ENCODE data around the gene TENM4.

TENM4 gene

GRCh38 chr11:79418241-79418640 is 22.6 kb downstream of the TENM4 start:
- no peak for DNase-seq (ENCODE audit: low spot score)

DNA sequence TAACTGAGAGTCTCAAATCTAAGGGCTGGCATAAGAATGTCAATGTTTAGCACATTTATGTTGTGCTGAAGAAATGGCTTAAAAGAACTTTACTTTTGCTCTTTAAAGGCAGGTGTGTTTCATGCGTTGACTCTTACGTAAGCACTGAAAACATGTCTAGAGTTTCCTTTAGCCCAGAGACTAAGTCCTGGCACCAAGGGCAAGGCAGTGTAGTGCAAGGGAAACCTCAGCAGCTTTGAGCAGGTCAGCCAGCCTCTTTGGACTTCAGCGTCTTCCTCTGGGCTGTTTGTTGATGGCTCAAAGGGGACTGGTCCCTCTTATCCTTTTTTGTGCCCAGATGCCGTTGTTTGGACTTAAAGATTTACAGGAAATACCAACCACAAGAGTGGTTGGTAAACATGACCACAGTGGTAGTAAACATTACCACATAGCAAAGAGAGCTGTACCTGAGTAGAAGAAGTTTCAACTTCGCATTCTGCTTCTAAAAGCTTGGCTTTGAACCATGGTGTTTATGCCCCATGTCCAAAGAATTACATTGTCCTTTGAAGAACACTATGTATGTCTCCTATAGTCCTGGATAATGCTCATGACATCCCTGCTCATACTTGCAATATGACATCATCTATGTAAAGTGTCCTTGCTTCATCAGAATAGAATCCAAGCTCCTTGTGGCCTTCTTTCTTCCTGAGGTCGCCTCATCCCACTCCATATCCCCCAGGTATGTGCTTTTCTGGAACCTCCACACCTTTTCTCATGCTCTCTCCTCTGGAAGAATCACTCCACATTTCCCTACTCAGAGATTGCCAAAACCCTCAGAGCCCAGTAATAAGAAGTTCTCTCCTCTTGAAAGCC is 23.5 kb downstream of the TENM4 start:
- no peak for DNase-seq (ENCODE audit: low spot score)

DNA sequence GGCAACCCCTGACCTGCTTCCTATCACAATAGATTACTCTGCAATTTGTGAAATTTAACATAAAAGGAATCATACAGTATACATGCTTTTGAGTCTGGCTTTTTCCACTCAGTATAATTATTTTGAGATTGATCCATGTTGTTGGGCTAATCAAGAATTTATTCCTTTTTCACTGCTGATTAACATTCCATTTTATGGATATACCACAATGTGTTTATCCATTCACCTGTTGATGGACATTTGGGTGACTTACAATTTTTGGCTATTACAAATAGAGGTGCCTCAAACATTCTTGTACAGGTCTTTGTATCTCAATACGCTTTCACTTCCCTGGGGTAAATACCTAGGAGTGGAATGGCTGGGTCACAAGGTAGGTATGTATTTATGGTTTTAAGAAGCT is 24.9 kb downstream of the TENM4 start:
- no peak for DNase-seq (ENCODE audit: low spot score)

DNA sequence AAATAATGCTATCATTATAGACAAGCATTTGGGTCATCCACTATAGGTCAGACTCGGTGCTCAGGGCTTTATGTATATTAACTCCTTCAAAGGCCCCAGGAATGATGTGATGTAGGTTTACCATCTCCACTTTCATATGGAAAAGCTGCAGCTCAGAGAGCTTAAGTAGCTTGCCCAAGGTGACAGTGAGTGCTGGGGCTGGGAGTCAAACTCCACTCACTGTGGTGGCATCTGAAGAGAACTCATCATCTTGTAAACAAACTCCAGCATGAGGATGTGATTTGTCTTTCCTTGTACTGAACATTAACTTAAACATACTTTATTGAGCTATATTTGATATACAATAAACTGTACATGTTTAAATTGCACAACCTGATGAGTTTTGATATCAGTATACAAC is 25.4 kb downstream of the TENM4 start:
- no peak for DNase-seq (ENCODE audit: low spot score)

- DNase-seq (ENCODE audit: low spot score) = no peak
These were observed 26.0 kb downstream of the TENM4 start for GRCh38 chr11:79414644-79415317.

- DNase-seq (ENCODE audit: low spot score) = no peak
These were observed 26.8 kb downstream of the TENM4 start for GRCh38 chr11:79414041-79414440.

- DNase-seq (ENCODE audit: low spot score) = no peak
These were observed 27.6 kb downstream of the TENM4 start for GRCh38 chr11:79413268-79413667.

GRCh38 chr11:79412761-79413160 is 28.1 kb downstream of the TENM4 start:
- DNase-seq (ENCODE audit: low spot score) = no peak

- no peak for DNase-seq (ENCODE audit: low spot score)
These were observed 31.5 kb downstream of the TENM4 start for GRCh38 chr11:79409330-79409729.

DNA sequence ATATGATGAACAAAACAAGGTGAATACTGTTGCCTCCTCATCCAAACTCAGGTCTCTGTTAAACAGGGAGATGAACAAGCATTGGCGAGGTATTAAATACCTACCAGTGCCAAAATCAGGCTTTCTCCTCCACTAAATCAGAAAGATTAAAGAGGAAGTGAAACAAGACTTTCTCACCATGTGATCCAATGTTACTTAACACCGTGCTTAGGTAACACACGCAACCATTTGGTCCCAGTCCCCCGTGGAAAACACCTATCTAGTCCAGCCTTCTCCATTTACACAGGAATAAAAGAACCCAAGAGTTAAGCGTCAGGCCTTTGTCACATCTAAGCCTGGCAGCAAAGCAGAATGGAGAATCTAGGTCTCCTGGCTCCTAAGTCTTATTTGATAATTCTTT is 34.5 kb downstream of the TENM4 start:
- no peak for DNase-seq (ENCODE audit: low spot score)

DNA sequence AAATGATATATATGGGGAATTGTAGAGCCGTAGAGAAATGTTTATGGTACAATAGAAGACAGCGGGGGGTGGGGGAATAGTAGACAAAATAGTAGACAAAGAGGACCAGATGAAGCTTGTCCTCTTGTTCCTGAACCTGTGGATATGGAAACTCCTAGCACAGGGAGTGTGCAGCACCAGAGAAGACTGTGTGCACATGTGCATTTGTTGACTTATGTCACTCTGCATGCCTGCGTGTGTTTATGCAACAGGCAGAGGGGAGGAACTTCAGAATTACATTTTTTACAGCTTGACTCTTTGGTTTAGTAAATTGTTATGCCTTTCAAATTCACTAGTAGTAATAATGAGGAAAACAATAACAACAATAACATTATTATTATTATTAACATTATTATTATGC is 36.0 kb downstream of the TENM4 start:
- no peak for DNase-seq (ENCODE audit: low spot score)

GRCh38 chr11:79404325-79404724 is 36.5 kb downstream of the TENM4 start:
- DNase-seq (ENCODE audit: low spot score) = no peak

- no peak for DNase-seq (ENCODE audit: low spot score)
These were observed 37.0 kb downstream of the TENM4 start for GRCh38 chr11:79403839-79404238.

GRCh38 chr11:79402912-79403311 is 37.9 kb downstream of the TENM4 start:
- no peak for DNase-seq (ENCODE audit: low spot score)

DNA sequence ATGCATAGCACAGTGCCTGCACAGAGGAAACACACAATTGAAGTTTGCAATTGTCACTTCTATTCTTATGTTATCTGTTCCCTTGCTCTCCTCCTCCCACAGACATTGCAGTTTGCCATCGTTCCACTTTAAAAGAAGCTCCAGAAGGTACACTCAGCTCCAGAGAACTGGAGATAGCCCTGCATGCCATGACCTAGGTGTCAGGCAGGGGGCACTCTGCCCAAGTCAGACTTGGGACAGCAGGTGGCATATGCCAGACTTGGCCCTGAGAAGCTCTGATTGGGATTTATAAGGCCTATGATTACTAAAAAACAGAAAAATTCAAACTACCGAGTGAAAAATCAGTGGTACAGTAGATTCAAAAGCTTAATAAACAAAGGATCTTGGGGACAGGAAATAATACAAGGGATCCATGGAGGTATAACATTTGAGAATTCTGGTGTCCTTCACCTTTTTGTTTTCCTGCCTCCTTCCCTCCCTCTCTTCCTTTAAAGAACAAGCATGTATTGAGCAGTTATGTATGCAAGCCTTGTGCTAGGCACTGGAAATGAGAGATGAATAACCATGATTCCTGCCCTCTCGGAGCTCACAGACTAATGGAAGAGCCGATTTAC is 40.0 kb downstream of the TENM4 start:
- DNase-seq (ENCODE audit: low spot score) = no peak

DNA sequence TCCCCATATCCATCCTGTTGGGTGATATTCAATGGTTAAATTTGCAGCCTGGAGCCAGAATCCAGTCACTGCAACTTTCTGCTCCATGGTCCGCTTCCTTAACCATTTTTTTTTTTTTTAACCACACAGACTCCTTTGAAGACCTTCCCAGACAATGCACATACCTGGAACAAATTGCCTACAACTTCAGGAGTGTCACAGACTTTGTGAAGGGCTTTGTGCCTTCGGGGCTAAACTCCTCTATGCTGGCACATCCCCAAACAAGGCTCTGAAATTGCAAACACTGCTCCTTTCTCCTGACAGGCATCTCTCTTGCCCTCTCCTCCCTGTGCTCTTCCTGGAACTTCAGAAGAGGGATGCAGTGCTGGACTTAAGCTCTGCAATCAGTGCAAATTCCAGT is 40.6 kb downstream of the TENM4 start:
- DNase-seq (ENCODE audit: low spot score) = no peak

GRCh38 chr11:79397252-79397651 is 43.6 kb downstream of the TENM4 start:
- no peak for DNase-seq (ENCODE audit: low spot score)

GRCh38 chr11:79396674-79397073 is 44.2 kb downstream of the TENM4 start:
- no peak for DNase-seq (ENCODE audit: low spot score)

- no peak for DNase-seq (ENCODE audit: low spot score)
These were observed 44.8 kb downstream of the TENM4 start for GRCh38 chr11:79396001-79396400.

DNA sequence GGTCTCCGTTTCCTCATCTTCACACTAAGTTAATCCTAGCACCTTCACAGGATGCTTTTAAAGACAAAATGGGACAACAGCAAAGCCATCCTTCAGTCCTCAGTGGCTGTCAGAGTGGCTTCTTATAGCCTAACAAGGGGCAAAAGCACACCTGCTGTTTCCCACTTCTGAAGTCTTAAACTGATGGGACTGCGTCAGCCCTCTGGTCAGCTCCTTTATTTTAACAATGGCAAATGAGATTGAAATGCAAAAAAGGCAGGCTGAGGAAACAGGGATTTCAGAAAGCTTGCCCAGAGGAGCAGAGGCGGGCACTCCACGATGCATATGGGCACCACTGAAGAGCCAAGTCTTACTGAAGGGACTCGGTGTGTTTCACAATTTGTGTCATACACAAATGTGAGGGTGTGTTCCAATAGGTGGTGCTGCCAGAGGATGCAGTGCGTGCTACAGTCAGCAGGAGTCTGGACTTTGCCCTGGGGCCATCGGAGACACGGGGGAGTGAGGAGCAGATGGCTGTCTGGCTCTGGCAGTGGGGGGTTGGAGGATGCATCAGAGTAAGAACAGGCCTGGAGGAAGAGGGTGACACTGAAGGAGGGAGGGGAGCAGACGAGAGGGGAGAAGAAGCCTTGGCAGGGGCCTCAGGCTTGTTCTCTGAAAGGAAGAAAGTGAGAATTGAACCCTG is 47.3 kb downstream of the TENM4 start:
- DNase-seq (ENCODE audit: low spot score) = no peak

DNA sequence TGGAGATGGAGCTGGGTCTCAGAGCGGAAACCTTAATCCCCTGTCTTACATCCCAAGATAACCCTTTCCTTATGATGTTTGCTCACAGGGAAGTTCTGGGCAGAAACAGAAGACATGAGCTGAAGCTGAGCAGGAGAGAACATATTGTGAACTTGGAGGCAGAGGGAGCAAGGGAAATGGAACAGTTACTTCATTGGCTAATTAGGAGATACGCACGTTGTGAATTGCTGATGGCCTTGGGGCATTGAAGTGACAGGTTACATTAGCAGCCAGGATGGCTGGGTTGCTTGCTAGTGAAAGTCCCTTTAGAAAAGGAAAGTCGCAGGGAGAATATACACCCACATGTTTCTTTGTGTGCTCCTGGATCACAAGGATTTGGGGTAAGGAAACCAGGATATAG is 48.7 kb downstream of the TENM4 start:
- no peak for DNase-seq (ENCODE audit: low spot score)

GRCh38 chr11:79390923-79391322 is 49.9 kb downstream of the TENM4 start:
- no peak for DNase-seq (ENCODE audit: low spot score)

- DNase-seq (ENCODE audit: low spot score) = no peak
These were observed 50.4 kb downstream of the TENM4 start for GRCh38 chr11:79390477-79390876.
